ENCODE measurements around the gene CAMK1D. TPM values are rescaled to one million over a fixed set of nuclear protein-coding genes. Genes with fewer than 3 reads are reported as not detected.

Gene CAMK1D
- total and polyA plus RNA-seq, 2 of the 8 experiments (the other 6 are each of a cell fraction or from before 2014, with no cell fraction given): 3.5 to 10.6 TPM

GRCh38 chr10:12785415-12785831 lies 436.1 kb downstream of the CAMK1D start (continued):
- TF ChIP-seq ATF3 (IDR thresholded peaks at IDR 0.05; ENCODE audit: insufficient read depth, low read depth, low read length) (no peak), GTF2F1 (IDR thresholded peaks at IDR 0.05; ENCODE audit: borderline replicate concordance, low read depth, low read length) (no peak), CHD2 (IDR thresholded peaks at IDR 0.05; ENCODE audit: low read length) (no peak), MAX (IDR thresholded peaks at IDR 0.05) (no peak)

All from H1 (cell line).